WTC11 (cell line): Measurements from ENCODE around the gene TSPAN17.

Source experiments
- CREB1 ChIP-seq: sonication (generic); formaldehyde crosslinking; IDR thresholded peaks from 2 replicates; pipeline ENCODE4 v1.8.0; 2023; ENCODE audit warnings: mild to moderate bottlenecking, missing genetic modification reagents
- CREM ChIP-seq: sonication (generic); formaldehyde crosslinking; IDR thresholded peaks from 2 replicates; pipeline ENCODE4 v1.8.1; 2022; ENCODE audit warnings: mild to moderate bottlenecking, missing genetic modification reagents, moderate library complexity
- FOXJ3 ChIP-seq: sonication (generic); formaldehyde crosslinking; IDR thresholded peaks from 2 replicates; pipeline ENCODE4 v1.9.0; 2021; ENCODE audit warnings: missing genetic modification reagents, mild to moderate bottlenecking, borderline replicate concordance
- IRF2 ChIP-seq: sonication (generic); formaldehyde crosslinking; IDR thresholded peaks from 2 replicates; pipeline ENCODE4 v1.8.0; 2022; ENCODE audit warnings: low read depth, missing genetic modification reagents, borderline replicate concordance
- NFYB ChIP-seq: sonication (generic); formaldehyde crosslinking; conservative IDR thresholded peaks from 2 replicates; pipeline ENCODE4 v1.8.0; 2022; ENCODE audit warnings: low read depth, missing genetic modification reagents
- NR2C2 ChIP-seq: sonication (generic); formaldehyde crosslinking; IDR thresholded peaks from 2 replicates; pipeline ENCODE4 v1.8.0; 2022; ENCODE audit warnings: mild to moderate bottlenecking, missing genetic modification reagents
- SP1 ChIP-seq: sonication (generic); formaldehyde crosslinking; conservative IDR thresholded peaks from 2 replicates; pipeline ENCODE4 v1.8.1; 2022; ENCODE audit warnings: missing genetic modification reagents
- TF ChIP-seq, protein P1 (sequence below): fragments of 200-600 bp; IDR thresholded peaks from 2 replicates; pipeline ENCODE4 v1.8.0; 2022; ENCODE audit warnings: antibody characterized with exemption
- TF ChIP-seq, protein P2 (sequence below): sonication (generic); formaldehyde crosslinking; IDR thresholded peaks from 2 replicates; pipeline ENCODE4 v1.8.0; 2023; ENCODE audit warnings: mild to moderate bottlenecking, missing genetic modification reagents
- TF ChIP-seq, protein P3 (sequence below): sonication (generic); formaldehyde crosslinking; IDR thresholded peaks from 2 replicates; pipeline ENCODE4 v1.8.1; 2023; ENCODE audit warnings: mild to moderate bottlenecking, moderate library complexity, missing genetic modification reagents

DNA sequence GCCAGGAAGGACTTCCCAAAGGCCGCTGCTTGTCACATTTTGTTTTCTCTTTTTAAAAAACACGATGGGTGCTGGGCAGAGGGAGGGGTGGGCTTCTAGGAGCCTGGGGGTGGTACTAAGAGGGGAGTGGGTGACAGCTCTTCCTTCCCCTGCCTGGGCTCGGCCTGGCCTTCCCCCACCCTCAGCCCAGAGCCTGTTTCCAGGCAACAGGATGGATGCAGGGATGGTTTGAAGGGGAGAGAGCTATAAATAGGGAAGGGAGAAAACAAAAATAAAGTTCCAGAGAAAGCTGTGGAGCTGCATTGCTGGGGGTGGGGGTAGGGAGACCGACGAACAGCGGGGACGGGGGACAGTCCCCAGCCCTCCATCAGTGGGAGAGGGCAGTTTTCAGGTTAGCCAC is 30.8 kb upstream of the TSPAN17 start:
- TF ChIP-seq, protein P1, sequence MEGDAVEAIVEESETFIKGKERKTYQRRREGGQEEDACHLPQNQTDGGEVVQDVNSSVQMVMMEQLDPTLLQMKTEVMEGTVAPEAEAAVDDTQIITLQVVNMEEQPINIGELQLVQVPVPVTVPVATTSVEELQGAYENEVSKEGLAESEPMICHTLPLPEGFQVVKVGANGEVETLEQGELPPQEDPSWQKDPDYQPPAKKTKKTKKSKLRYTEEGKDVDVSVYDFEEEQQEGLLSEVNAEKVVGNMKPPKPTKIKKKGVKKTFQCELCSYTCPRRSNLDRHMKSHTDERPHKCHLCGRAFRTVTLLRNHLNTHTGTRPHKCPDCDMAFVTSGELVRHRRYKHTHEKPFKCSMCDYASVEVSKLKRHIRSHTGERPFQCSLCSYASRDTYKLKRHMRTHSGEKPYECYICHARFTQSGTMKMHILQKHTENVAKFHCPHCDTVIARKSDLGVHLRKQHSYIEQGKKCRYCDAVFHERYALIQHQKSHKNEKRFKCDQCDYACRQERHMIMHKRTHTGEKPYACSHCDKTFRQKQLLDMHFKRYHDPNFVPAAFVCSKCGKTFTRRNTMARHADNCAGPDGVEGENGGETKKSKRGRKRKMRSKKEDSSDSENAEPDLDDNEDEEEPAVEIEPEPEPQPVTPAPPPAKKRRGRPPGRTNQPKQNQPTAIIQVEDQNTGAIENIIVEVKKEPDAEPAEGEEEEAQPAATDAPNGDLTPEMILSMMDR, result no peak
- TF ChIP-seq CREB1 (CRISPR knock-in tag), result no peak
- no peak for TF ChIP-seq IRF2 (CRISPR knock-in tag)
- no peak for TF ChIP-seq FOXJ3 (CRISPR knock-in tag)
- TF ChIP-seq, protein P2, sequence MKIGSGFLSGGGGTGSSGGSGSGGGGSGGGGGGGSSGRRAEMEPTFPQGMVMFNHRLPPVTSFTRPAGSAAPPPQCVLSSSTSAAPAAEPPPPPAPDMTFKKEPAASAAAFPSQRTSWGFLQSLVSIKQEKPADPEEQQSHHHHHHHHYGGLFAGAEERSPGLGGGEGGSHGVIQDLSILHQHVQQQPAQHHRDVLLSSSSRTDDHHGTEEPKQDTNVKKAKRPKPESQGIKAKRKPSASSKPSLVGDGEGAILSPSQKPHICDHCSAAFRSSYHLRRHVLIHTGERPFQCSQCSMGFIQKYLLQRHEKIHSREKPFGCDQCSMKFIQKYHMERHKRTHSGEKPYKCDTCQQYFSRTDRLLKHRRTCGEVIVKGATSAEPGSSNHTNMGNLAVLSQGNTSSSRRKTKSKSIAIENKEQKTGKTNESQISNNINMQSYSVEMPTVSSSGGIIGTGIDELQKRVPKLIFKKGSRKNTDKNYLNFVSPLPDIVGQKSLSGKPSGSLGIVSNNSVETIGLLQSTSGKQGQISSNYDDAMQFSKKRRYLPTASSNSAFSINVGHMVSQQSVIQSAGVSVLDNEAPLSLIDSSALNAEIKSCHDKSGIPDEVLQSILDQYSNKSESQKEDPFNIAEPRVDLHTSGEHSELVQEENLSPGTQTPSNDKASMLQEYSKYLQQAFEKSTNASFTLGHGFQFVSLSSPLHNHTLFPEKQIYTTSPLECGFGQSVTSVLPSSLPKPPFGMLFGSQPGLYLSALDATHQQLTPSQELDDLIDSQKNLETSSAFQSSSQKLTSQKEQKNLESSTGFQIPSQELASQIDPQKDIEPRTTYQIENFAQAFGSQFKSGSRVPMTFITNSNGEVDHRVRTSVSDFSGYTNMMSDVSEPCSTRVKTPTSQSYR (CRISPR knock-in tag), result no peak
- TF ChIP-seq NR2C2 (CRISPR knock-in tag), result no peak
- no peak for TF ChIP-seq NFYB (CRISPR knock-in tag)
- no peak for TF ChIP-seq SP1 (CRISPR knock-in tag)
- no peak for TF ChIP-seq CREM (CRISPR knock-in tag)
- TF ChIP-seq, protein P3, sequence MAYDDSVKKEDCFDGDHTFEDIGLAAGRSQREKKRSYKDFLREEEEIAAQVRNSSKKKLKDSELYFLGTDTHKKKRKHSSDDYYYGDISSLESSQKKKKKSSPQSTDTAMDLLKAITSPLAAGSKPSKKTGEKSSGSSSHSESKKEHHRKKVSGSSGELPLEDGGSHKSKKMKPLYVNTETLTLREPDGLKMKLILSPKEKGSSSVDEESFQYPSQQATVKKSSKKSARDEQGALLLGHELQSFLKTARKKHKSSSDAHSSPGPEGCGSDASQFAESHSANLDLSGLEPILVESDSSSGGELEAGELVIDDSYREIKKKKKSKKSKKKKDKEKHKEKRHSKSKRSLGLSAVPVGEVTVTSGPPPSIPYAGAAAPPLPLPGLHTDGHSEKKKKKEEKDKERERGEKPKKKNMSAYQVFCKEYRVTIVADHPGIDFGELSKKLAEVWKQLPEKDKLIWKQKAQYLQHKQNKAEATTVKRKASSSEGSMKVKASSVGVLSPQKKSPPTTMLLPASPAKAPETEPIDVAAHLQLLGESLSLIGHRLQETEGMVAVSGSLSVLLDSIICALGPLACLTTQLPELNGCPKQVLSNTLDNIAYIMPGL (CRISPR knock-in tag), result no peak
